Muscle of back (tissue), 11 donors: ENCODE measurements around the gene LGR6. TPM values are rescaled to one million over a fixed set of nuclear protein-coding genes. Genes with fewer than 3 reads are reported as not detected.
"Not testable (repeated sequence)": the region's sequence is repeated elsewhere in the genome, so short reads cannot be mapped to it uniquely, and the experiment has no call there.

Source experiments
- DNase-seq, 3 donors: peaks; one replicate each; pipeline versions ENCODE4 v3.0.0 to v3.0.0-alpha.2; 2013
- polyA plus RNA-seq, 10 donors: library from polyadenylated mRNA; unstranded; fragments of 120-200 nt; gene quantifications; one replicate each; pipeline ENCODE4 v1.2.1, GENCODE V29; 2013; ENCODE audit not compliant: insufficient read length in 10 of 10

LGR6 gene
- polyA plus RNA-seq, 10 donors, result 0.15 to 8.2 (median 0.53) TPM

DNA sequence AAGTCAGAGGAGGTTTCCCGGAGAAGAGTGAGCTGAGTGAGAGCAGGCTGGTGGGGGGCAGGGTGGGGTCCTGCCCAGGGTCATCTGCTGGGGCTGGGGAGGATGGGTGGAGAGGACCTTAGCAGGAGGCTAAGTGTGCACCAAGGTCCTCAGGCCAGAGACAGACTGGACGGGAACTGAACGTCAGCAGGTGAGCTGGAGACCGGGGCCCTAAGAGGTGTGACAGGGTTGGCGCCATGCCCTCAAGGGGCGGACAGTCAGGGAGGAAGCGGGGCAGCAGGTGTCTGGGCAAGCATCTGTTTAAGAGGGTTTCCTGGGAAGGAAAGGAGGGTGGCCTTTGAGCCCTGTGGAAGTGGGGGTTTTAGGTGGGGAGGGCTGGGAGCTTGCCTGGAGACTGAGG, 19.6 kb upstream of the LGR6 start:
- DNase-seq, result no peak

DNA sequence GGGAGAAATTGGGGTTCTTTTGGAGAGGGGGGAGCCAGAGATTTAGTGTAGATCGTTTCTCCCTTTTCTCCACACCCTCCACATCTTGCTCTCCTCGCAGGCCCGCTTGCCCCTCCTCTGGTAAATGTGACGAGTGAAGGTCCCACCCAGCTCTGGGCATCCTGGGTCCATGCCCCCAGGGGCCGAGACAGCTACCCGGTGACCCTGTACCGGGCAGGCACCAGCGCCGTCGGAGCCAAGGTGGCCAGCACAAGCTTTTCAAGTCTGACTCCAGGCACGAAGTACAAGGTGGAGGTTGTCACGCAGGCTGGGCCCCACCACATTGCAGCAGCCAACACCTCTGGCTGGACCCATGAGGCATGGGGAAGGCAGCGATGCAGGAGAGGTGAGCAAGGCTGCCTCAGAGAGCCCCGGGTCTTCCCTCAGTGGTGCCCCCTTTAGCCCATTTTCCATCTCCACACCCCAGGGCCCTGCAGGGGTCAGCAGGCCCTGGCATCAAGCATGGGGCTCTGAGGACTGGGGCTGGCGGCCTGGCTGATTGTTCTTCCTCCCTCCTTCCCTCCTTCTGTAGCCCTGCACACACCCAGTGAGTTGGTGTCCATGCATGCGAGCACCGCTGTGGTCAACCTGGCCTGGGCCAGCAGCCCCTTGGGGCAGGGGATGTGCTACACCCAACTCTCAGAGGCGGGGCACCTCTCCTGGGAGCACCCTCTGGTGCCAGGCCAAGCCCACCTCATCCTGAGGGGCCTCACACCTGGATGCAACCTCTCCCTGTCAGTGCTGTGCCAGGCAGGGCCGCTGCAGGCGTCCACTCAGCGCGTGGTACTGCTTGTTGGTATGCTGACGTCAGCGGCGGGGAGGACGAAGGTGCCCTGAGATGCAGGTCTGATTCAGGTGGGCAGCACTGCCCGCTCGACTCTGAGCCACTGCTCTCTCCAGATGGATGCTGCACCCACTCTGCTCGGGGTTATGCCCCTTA, 16.4 kb upstream of the LGR6 start:
- DNase-seq, result no peak

DNA sequence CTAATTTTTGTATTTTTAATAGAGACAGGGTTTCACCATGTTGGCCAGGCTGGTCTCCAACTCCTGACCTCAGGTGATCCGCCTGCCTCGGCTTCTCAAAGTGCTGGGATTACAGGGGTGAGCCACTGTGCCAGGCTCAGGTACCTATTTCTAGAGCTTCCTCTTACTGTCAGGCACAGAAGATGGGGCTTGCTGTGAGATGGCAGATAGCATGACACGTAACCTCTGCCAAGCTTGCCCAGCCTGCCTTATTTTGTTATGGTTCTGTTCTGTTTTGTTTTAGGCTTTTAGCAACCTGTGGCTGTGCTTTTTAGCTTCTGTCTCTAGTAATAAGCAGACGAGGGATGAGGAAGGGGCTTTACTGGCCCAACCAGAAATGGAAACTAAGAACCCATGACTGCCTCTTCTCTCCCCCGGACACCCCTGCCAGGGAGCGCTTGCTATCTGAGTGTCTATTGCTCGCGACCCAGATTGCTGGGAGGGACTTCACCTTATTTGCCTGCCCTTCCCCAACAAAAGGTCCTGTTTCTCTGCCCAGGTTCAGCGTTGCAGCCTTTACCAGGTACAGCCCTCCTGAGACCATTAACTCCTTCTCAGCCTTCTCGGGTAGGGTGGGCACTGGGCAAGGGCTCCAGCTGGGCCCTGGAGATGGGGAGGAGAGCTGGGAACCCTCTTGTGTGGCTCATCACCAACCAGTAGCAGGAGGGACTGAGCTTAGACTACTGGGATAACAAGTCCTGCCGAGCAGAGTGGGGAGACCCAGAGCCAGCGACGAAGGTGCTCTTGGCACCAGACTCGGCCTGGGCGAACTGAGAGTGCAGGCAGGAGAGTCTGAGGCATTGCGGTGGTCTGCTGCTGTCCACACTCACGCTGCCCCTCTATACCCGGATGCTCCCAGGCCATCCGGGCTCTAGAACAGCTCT, 13.5 kb upstream of the LGR6 start:
- DNase-seq, result no peak

DNA sequence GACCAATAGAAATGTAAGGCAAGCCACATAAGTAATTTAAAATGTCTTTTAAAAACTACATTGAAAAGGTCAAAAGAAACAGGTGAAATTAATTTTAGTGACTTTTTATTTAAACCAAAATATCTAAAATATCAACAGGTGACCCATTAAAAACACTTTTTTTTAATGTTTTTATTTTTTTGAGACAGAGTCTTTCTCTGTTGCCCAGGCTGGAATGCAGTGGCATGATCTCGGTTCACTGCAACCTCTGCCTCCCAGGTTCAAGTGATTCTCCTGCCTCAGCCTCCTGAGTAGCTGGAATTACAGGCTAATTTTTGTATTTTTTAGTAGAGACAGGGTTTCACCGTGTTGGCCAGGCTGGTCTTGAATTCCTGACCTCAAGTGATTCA, 12.9 kb upstream of the LGR6 start:
- not testable (repeated sequence) for DNase-seq

DNA sequence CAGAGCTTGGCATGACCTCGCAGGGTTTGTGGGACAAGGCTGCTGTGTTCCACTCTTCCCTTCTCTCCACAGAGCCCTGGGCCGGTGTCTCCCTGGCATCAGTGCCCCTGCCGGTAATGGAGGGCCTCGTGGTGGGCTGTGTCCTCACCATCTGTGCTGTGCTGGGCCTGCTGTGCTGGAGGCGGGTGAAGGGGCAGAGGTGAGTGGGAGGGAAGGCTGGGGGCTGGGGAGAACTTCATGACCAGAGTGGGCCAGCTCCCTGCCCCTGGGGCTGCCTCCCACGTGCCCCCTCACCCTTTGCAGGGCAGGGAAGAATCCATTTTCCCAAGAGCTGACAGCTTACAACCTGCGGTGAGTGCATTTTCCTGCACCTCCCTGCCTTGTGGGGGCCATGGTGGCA, 12.0 kb upstream of the LGR6 start:
- no peak for DNase-seq

DNA sequence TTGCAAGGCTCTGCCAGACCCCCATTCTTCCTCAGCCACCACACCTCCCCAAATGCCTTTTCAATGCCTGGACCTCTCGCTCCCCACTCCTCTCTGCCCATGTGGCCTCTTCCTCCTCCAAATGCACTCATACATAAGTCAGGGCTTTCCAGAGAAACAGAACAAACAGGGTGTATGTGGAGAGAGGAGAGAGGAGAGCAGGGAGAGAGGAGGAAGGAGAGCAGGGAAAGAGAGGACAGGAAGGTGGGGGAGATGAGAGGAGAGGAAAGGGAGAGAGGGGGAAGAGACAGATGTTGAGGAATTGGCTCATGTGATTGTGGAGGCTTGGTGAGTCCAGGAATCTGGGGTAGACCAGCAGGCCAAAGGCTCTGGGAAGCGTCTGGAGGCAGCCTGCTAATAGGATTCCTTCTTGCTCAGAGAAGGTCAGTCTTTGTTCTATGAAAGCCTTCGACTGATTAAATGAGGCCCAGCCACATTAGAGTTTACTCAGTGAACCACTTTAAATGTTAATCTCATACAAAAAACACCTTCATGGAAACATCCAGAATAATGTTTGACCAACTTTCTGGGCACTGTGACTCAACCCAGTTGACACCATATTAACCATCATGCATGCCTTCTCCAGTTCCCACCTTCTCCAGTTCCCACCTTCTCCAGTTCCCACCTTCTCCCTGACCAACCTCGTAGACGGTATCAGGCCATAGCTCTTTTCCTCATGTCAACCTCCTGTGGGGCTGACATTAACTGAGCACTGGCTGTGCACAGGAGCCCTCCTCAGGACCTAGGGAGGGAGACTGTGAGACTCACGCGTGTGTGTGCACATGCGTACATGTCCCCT, 11.3 kb upstream of the LGR6 start:
- DNase-seq, result no peak

DNA sequence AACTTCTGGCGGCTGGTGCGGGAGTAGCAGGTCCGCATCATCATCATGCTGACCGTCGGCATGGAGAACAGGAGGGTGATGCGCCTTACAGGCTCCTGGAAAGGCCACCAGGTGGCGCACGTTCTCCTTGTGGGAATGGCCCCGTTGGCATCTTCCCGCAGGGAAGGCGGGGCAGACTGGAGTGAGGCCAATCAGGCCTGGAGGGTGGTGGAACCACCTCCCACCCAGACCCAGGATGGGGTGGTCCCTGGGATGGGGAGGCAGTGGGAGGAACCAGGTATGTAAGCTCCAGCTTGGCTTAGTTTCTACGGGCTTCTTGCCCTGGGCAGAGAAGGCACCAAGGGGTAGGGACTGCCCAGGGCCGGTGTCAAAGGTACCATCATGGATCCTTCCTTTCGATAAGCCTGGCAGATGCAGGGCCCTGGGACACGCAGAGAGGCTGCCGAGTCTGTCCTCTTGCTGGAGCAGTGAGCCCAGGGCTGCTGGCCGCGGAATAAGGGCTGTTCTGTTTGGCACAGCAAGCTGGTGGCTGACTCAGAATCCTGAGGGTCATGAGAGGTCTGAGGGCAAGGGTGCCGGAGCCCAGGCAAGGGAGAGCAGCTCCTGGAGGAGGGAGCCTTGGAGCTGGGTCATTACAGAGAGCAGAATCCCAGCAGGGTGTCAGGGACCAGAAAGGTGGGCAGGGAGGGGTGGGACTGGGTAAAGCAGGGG, 8.7 kb upstream of the LGR6 start:
- DNase-seq, result peak; percentile 69 to 77 (median 72)

DNA sequence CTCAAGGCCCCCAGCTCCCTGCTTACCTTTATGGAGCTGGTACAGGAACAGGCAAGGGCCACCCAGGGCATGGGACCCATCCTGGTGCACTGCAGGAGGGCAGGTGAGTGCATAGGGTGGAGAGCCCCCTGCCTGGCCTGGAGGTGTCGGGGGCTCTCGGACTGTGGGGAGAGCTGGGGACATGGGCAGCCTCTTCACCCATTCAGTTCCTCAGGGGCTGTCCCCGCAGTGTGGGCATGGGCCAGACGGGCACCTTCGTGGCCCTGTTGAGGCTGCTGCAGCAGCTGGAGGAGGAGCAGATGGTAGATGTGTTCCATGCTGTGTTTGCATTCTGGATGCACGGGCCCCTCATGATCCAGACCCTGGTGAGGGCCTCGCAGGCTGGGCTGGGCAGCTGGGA, 7.3 kb upstream of the LGR6 start:
- no peak for DNase-seq

DNA sequence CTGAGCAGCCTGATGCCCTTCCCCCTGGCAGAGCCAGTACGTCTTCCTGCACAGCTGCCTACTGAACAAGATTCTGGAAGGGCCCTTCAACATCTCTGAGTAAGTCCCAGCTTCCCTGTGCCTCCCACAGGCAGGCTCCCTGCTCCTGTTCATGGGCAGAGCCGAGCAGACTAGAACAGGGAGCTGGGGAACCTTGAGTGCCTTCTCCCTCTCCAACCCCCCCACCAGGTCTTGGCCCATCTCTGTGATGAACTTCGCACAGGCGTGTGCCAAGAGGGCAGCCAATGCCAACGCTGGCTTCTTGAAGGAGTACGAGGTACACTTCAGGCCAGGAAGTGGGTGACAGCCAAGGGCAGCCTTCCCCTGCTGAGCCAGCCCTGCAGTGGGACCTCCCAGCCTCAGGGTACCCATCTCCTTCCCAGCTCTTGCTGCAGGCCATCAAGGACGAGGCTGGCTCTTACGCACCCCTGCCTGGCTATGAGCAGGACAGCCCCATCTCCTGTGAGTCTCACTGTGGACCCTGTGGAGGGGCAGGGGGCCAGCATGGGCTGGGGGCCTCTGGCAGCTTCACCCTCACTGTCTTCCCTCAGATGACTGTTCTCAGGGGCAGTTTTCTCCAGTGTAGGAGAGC, 6.4 kb upstream of the LGR6 start:
- no peak for DNase-seq

DNA sequence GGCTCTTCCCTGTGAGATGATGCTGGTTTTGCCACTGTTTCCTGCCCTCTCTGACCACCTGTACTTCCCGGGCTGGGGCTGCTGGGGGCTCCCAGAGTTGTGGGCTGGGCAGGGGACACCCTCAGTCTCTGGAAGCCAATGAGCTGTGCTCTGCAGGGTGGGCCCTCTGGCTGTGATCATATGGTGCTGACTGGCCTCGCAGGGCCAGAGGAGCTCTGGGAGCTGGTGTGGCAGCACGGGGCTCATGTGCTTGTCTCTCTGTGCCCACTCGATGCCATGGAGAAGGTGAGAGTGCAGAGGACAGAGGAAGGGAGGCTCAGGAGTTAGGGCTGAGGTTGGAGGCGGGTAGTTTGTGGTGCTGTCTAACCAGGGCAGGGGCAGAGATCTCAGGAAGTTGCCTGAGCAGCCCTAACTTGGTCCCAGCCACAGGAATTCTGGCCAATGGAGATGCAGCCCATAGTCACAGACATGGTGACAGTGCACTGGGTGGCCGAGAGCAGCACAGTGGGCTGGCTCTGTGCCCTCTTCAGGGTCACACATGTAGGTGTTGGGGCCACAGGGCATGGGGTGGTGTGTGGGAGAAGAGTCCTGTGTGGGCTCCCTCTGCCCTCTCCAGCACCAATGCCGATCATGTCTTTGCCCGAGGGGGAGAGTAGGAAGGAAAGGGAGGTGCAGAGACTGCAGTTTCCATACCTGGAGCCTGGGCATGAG, 5.7 kb upstream of the LGR6 start:
- no peak for DNase-seq

DNA sequence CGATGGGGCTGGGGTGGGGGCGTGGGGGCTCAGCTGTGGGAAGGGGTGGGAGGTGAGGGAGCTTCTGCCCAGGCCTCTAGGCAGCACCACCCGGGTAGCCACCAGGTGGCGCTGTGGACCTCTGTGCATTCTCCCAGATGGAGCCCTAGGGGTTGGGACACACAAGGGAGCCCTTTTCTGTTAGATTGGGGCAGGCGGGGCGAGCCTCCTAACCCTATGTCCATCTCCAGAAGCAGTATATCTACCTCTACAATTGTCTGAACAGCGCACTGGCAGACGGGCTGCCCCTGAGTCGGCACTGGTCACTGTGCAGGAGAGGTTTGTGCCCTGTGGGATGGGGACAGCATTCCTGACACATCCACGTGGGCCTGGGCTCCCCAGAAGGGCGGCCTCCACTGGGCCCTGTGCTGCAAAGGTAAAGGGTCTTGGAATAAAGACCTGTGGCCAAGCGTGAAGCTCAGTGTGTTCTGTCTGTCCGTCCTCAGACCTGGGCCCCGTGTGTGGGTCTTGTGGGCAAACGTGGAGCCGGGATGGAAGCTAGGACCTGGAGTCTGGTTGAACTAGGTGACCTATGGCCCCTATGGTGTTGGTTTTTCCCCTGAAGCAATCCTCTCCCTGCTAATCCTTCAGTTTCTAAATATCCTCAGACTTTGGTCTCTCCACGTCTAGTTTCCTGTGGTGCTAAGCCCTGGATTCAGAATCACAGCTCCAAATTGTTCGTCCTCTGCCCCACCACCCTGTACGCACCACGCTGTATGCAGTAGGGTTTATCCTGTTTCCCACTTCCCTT, 4.4 kb upstream of the LGR6 start:
- peak in 2 of 3 donors; percentile 44 to 60 for DNase-seq

DNA sequence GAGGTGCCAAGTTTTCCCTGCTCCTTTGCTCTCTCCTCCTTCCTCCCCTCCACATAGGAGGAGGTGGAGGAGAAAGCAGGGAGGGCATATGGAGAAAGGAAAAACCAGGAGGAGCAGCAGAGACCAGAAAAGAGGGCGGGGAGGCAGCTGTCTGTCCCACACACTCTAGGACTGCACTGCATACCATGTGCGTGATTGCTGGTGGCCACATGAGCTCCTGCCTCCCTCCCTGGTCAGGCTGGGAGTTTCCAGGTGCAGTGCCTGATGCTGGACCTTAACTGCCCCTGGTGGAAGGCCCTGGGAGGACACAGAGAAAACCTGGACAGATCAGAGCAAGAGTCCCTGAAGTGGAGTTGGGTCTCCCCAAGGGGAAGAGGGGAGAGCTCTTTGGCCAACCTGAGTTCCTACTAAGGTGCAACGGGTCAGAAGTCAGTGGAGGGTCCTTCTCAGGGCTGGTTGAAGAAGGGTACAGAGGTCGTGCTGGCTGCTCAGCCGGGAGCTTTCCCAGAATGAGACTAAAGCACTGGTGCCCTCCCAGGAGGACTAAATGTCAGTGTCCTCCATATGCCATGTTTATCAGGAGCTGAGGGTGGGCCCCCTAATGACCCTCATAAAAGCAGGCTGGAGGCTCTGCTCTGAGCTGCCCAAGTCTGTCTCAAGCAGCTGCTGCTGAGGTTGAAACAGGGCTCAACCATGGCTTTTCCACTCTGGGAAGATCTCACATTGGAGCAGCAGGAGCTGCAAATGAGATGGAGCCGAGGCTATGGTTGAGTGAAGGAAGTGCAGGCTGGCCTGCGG, 3.5 kb upstream of the LGR6 start:
- DNase-seq, result no peak

DNA sequence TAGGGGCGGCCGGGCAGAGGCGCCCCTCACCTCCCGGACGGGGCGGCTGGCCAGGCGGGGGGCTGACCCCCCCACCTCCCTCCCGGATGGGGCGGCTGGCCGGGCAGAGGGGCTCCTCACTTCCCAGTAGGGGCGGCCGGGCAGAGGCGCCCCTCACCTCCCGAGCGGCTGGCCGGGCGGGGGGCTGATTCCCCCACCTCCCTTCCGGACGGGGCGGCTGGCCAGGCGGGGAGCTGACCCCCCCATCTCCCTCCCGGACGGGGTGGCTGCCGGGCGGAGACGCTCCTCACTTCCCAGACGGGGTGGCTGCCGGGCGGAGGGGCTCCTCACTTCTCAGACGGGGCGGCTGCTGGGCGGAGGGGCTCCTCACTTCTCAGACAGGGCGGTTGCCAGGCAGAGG, 2.2 kb upstream of the LGR6 start:
- DNase-seq, result not testable (repeated sequence)

DNA sequence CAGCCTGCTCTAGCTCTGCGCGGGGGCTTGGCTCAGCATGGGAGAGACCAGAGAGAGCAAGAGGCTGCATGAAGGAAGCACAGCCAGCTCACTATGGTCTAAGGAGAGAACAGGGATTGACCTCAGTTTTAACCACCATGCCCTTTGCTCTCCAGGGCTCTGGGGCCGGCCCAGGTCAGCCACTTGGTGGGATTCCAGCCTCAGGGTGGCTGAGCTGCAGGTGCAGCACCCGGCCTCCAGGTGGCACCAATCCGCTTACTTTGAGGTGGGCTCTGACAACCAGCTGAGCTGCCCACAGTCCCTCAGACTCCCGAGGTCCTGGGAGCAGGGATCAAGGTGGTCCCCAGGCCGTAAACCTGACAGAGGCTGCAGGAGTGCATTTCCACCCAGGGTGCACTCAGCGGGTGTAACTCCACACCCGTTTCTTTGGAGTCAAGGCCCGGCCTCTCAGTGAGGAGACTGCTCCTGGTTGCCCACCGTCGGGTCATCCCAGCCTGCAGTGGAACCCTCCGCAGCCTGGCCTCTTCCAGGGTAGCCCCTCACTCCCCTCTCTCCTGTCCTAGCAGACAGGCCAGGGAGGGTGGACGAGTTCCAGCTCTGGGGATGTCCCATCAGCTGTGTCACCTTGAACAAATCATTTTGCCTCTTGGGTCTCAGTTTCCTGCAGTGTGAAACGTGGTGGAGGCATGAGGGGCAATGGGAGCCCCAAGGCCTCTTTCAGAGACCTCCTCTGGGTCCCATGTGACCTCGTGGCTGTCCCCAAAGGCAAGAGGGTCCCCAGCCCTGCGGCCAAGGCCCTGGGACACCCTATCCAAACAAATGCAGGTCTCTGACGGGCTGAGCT, 607 bp upstream of the LGR6 start:
- peak in 2 of 3 donors; percentile 45 to 66 for DNase-seq

DNA sequence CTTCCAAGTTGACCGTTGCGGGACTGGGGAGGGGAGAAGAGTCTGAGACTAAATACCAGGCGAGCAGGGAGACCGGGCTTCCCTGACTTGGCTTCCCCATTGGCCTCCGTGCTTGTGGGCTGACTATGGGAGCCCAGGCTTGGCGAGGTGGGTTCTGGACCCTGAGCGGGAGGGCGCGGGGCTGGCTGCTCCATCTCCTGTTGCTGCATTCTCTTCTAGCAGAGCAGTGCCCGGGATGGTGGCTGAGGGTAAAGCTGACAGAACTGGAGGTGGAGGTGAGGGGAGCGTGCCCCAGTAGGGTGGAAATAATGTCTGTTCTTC, 689 bp downstream of the LGR6 start:
- no peak for DNase-seq

DNA sequence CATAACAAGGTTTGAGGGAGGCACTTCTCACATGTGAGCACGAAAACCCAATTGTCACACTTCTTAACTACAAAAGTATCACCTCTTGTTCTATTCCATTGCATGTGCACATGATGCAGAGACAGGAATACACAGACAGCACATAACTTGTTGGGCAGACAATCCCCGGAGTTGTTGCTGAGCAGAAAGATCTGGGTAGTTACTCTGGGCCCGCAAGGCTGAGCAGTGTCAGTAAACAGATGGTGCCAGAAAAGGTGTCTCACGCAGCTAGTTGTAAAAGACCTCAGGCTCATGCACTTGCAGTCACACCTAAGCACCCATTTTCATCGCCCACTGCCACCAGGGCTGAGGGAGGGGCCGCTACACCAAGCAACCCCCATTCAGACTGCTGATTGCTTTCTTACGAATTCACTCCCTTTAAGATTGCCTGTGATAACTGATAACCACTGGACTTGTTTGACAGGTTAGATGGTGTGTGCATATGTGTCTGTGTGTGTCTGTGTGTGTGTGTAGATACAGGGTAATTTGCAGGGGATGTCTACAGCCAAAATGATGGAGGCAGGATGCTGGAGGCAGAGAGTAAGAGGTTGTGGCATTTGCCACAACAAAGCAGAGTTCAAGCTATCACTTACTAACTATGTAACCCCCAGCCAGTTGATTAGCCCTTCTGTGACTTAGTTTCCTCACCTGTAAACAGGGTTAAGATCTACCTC, 4.2 kb downstream of the LGR6 start:
- no peak for DNase-seq

DNA sequence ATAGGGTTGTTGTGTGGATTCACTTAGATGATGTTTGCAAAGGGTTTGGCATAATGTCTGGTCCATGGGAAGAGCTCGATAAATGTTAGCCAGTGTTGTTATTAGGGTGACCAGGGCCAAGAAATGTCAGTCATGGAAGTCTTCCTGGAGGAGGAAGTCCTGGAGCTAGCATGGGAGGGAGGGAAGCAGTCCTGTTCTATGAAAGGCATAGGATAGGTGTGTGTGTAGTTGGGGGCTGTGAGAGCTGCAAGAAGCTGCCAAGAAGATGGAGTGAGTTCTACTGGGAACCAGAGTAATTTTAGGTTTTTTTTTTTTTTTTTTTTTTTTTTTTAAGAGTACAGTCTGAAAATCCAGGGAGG, 4.7 kb downstream of the LGR6 start:
- no peak for DNase-seq
